GM10266 (cell line): ENCODE measurements around the gene ZER1.
A peak's percentile ranks its signal among the peaks of the same experiment; 100 is the strongest.

Experiments used
- DNase-seq: peaks from one replicate; pipeline ENCODE4 v3.0.0; 2012; ENCODE audit errors: extremely low spot score
- CTCF ChIP-seq: IDR thresholded peaks from 2 replicates; pipeline ENCODE4 v1.5.1; 2012; ENCODE audit warnings: mild to moderate bottlenecking, low read depth; ENCODE audit not compliant: control insufficient read depth, insufficient read depth; ENCODE audit errors: missing control alignments

The ZER1 gene

GRCh38 chr9:128792978-128793686 lies 21.4 kb upstream of the ZER1 start:
- no peak for TF ChIP-seq CTCF
- no peak for DNase-seq

- DNase-seq, result no peak
- TF ChIP-seq CTCF, result no peak
Measured at GRCh38 chr9:128792134-128792533, 20.4 kb upstream of the ZER1 start.

- no peak for DNase-seq
- no peak for TF ChIP-seq CTCF
Measured at GRCh38 chr9:128790536-128790935, 18.8 kb upstream of the ZER1 start.

GRCh38 chr9:128788445-128788844 lies 16.7 kb upstream of the ZER1 start:
- no peak for TF ChIP-seq CTCF
- DNase-seq, result no peak

- no peak for DNase-seq
- TF ChIP-seq CTCF, result no peak
Measured at GRCh38 chr9:128787659-128788058, 15.9 kb upstream of the ZER1 start.

- TF ChIP-seq CTCF, result no peak
- DNase-seq, result peak; percentile 97
Measured at GRCh38 chr9:128786681-128787601, 15.2 kb upstream of the ZER1 start, which contains the start of gene TBC1D13. Gene TBC1D13, plus strand, starts transcription at chr9:128787253. Its CDS starts 101 bp downstream, at chr9:128787354.
